Limb (tissue), 2 donors: ENCODE data around the gene HSDL1.

Experiments used
- DNase-seq, 2 donors: peaks; one replicate each; pipeline ENCODE4 v3.0.0-alpha.2; 2016; ENCODE audit errors: extremely low spot score in 2 of 2

The HSDL1 gene

DNA sequence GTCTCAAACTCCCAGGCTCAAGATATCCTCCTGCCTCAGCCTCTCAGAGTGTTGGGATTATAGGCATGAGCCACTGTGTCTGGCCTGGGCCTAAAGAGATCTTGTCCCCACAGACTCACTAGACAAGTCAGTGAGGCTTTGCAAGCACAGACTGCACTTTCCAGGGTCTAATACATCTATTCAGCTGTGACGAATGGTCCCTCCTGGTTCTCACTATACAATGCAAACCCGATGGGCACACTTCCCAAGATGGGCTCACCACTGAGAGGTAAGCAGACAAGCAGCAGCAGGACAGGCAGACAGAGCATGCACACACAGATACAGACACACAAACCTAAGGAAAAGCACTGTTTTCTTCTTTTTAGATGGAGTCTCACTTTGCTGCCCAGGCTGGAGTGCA is 37.1 kb downstream of the HSDL1 start:
- DNase-seq, result no peak

DNA sequence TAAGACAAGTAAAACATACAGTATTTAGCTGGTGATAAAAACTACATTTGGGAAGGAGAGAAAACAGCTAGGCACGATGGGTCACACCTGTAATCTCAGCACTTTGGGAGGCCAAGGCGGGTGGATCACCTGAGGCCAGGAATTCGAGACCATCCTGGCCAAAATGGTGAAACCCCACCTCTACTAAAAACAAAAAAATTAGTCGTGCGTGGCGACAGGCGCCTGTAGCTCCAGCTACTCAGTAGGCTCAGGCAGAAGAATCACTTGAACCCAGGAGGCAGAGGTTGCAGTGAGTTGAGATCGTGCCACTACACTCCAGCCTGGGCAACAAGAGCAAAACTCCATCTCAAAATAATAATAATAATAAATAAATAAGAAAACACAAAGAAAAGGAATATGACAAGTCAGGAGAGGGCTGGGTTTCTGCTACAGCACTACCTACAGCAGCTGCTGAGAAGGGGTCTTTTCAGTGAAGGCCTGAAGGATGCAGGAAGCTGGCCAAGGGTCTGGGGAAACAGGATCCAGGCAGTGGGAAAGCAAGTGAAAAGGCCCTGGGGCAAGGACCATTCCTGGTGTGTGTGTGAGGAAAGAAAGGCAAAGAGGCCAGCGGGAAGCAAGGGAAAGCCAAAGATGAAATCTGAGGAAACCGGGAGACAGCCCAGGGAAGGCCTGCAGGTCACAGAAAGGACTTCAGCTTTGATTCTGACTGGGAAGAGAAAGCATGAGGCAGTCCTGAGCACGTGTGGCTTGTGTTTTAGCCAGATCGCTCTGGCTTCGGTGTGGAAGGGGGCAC is 38.8 kb downstream of the HSDL1 start:
- DNase-seq, result no peak

DNA sequence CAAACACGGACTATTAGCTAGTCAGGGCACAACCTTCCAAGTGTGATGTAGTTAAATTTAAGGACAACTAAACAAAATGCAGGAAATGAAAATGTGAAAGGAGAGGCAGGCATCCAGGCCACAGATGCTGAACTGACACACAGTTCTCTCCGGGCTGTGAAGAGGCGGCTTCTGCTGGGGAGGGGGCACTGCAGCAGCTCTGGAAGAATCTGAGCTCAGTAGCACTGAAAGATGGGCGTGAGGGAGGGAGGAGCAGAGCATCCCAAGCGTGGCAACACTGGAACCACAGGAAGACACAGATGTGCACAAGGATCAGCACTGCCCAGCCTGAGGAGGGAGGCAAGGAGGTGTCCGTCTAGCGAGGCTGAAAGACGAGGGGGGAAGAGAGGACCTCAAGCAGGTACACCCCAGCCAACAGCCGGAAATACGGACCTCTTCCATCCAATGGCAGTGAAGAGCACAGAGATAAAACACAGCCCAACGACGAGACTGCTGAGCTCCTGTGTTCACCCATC is 39.6 kb downstream of the HSDL1 start:
- DNase-seq, result no peak

DNA sequence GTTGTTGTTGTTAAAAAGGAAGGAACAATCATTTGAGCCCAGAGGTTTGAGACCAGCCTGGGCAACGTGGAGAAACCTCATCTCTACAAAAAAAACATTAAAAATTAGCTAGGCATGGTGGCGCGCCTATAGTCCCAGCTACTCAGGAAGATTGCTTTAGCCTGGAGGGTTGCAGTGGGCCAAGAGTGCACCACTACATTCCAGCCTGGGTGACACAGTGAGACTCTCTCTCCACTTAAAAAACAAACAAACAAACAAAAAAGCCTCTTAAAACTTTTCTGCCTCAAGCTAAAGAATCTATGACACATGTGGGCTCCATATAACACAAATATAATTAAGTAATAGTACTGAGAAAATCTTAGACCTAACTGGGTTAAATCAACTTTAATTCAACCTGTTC is 40.7 kb downstream of the HSDL1 start:
- DNase-seq, result no peak

DNA sequence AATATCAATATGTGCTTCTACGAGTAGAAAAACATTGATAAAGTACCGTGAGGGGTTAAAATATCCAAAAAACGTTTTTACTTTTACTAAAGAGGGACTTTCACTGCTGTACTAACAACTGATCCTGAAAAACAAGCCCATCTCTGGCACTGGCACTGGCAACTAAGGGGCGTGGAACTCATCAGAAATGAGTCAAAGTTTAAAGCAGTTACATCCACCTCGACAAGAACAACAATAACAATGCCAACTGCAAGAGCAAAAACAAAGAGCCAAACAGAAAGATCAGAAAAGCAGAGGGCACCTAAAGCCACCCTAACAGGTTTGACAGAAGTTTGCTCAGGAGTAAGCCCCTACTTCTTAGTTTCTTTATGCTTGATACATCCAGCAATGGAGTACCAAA is 41.3 kb downstream of the HSDL1 start:
- no peak for DNase-seq

DNA sequence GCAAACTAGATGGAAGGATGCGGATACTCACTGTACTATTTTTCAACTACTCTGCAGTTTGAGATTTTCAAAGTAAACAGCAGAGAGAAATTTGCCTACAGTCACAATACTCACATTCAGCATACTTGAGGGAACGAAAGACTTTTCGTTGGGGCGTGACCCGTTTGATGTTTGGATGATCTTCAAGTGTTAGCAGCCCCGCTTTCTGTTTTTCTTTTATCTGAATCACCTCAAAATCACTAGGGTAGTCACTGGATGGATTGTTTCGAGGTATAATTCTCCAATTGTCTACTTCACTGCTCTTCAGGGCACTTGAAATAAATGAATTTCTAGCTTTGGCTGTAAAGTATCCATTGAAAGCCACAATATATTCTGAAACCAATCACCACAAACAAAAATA is 46.0 kb downstream of the HSDL1 start:
- DNase-seq, result no peak

DNA sequence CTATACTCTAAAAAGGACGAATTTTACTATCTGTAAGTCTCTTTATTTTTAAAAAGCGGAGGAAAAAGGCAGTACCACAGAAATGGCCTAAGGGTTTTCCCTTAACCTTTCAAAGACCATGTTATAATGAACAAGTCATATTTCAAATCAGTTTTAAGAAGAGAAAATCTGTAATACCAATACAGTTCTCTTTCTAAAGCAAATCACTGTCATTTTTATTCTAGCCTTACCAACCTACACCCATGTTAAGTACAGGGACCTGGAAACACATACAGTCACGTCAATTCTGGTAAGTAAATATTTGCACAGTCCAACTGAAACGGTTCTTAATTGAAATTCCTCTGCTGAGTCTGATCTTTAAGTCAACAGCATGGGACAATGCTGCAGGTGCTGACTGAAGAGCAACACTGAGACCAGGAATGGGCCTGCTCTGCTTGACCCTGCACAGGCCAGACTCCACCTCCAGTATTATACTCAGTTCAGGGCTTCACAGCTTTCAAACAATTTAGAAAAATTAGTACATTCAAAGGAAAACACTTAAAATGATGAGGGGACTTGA is 48.5 kb downstream of the HSDL1 start:
- DNase-seq, result no peak

DNA sequence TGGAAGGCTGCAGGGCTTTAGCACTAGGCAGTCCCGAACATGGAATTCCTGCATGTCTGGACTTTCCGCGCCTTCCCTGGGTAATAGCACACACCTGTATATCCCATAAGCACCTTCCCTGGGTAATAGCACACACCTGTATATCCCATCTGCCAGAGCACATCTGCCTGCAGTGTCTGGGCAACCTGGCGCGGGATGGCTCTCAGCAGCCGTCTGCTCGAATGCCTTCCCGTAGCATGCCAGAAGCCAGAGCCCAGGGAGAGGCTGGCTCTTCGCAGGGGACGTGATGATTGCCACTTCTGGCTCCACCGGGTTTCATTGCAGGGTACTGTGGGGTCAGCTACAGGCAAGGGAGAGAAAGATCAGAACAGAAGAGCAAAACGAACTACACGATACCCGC is 49.5 kb downstream of the HSDL1 start:
- no peak for DNase-seq

DNA sequence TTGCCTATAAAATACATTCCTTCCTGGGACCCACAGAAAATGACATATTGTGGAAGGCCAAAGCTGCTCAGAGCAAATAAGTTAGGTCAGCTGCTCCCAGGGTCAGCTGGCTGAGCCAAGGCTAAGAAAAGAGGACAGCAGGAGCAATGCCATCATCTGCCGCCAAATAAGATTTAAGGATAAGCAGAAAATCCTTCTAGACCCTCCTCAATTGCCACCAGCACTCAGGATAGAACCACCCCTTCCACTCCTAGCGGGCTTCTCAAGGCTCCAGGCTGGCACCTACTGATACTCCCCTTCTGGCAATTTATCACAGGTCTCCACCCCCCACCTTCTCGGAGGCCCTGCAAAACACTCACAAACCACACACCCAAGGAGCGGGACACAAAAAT is 51.1 kb downstream of the HSDL1 start:
- no peak for DNase-seq

DNA sequence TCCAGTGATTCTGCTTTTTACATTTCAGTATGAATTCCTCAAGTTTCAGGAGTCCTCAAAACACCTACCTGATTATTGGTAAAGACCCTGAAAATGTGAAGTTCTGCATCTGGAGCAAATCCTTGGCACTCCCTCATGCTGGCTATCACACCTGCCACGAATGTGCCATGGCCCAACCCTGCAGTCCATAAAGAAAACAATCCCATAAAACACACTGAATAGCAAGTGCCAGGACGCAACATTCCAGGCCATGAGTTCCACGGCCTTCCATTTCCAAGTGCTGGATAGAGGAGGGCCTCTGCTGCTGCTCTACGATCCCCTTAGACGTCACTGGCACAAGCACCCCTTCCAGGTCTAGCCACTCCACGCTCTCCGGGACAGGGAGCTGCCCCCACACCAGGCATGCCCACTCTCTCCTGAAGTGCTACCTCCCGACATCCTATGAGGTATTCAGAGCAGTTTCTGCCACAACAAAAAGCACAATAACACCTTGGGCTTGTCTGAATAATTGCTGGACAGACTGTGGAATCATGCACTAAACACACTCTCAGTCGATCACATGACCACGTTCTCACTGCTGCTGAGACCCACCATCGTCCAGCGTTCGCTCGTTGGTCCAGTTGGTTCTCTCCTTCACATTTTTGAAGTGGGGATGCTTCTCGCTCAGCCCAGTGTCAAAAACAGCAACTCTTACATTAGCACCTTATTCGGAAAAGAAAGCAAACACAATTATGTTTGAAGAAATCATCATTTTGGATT is 51.7 kb downstream of the HSDL1 start:
- no peak for DNase-seq

DNA sequence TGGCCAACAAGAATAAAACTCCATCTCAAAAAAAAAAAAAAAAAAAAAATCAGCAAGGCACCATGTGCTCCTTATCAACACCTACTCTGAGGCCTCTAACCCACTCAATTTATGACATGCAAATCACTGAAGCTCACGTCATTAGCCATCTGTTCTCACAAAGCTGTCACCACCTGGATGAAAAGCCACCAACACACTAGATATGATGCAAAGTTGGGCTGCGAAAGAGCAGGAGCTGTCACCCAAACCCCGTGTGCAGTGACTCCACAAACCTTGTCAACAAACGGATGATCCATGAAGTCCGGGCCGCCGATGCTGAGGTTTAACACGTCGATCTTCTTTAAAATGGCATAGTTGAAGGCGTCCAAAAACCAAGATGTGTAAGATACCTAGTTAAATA is 53.5 kb downstream of the HSDL1 start:
- DNase-seq, result no peak

DNA sequence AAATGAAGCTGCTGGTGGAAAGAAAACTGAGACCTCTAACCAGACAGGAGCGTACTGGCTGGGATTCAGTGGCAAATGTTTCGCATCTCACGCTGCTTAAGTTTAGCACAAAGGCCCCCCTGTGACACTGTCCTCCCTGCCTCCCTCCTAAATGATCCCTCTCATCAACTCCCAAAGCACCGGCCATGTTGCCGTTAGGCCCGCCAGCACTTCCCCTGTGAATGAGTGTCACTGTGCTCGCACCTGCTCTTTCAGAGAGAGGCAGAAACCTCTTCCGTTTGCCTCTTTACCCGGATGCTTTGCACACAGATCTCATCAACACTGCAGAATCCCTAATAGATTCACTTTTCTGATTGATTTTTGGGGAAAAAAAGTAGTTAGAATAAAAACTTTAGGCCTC is 54.8 kb downstream of the HSDL1 start:
- no peak for DNase-seq

DNA sequence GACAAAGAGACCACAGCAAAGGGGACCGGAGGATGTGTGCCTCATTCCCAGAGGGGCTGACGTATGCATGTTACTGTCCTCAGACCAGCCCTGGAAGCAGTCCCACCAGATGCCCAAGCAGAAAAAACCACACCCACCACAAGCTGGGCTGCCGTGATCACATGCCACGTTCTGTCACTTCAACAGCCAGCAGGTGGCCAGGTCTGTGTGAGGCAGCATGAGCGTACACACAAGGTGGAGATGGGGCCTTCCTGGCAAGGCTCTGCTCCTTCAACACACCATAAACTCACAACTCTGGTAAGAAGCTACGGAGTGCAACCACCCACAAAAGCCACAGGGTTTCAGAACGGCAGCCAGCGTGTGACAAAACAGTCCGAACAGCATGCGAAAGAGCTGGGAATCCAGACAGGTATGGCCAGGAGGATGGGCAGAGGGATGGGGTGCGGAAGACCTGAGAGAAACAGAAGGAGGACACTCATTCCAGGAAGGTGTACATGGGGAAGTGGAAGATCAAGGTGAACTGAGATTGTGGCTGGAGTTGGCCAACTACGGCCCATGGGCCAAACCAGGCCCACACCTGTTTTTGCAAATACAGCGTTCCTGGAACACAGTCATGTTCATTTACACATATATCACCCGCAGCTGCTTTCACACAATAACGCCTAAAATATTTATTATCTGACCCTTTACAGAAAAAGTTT is 56.1 kb downstream of the HSDL1 start:
- DNase-seq, result no peak

DNA sequence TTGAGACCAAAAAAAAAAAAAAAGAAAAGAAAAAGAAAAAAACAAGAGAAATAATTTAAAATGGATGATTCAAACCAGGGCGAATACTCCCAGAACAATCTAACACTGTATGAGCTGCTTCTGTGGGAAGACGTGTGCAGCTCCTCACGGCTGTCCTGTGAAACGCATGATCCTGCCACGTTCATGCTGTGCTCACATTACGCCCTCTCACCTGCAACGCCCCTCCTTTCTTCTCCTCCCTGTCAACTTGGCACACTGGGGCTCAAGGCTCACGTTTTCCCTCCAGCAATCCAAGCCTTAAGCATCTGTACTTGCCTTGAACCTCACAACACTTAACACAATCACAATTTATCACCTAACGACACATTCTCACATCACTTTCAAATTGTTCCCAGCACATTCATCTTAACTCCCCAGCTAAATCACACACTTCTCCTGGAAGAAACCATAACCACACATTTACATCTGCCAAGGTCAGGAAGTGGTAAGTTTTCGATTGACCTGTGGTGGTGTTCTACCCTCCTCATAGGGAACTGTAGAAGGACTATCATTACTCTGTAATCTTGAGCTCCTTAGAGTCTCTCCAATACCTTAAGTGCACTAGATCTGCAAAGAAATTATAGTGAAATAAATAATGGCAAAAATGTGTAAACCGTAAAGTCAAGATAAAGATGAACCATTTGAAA is 57.4 kb downstream of the HSDL1 start:
- DNase-seq, result no peak

DNA sequence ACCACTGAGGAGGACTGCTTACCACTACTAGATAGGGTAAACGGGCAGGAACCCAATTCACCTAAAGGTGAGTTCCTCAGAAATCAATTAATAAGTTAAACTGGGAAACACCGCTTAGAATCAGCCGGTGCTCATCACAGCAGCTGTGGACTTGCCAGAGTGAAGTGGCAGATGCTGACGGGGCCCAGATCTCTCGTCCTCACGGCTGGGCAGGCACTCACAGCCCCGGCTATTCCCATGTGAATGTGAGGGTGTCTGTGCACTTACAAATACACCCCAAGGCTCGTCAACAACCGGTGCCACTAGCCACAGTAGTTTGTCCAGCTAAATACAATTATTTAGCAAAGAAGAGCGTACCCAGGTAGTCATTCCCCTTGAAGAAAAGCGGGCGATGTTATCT is 58.0 kb downstream of the HSDL1 start:
- DNase-seq, result no peak

DNA sequence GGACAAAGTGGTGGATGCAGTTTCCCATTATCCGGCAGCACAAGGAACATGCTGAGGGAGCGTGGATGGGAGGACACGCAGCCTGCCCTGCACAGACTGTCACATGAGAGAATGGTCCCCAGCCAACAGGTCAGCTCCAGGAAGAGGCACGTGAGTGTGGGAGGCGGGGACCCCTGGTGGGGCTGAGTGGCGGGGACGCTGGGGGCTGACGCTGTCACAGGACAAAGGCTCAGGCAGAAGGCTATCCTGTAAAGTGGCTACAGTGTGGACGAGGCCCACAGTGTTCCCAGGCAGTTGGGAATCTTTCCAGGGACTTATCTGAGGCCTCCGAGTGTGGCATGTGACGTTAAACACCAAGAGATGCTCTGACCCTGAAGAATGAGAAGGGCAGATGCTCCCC is 58.6 kb downstream of the HSDL1 start:
- no peak for DNase-seq

DNA sequence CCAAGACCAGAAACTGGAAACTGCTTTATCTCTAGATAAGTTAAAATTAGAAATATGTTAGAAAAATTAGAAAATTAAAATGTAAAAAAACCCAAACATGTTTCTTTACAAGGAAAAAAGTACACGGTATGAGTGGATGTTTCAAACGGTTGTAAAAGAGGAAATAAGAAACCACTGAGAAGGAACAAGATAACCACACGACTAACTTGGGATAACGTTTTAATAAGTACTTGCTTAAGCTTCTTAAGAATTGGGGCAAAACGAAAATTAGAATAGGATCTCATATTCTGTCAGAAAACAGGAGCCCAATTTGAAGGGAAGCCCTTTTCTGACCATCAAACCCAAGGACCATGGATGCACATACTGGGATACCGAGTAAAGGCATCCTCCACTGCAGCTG is 59.2 kb downstream of the HSDL1 start:
- DNase-seq, result no peak

DNA sequence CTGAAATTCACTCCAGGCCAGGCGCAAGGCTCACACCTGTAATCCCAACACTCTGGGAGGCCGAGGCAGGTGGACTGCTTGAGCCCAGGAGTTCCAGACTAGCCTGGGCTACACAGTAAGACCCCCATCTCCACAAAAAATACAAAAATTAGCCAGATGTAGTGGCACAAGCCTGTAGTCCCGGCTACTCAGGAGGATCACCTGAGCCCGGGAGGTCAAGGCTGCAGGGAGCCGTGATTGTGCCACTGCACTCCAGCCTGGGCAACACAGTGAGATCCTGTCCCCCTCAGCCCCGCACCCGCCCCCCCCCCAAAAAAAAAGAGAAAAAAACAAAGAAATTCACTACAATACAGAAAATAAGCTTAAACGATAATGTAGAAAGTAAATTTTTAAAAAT is 59.7 kb downstream of the HSDL1 start:
- DNase-seq, result no peak

DNA sequence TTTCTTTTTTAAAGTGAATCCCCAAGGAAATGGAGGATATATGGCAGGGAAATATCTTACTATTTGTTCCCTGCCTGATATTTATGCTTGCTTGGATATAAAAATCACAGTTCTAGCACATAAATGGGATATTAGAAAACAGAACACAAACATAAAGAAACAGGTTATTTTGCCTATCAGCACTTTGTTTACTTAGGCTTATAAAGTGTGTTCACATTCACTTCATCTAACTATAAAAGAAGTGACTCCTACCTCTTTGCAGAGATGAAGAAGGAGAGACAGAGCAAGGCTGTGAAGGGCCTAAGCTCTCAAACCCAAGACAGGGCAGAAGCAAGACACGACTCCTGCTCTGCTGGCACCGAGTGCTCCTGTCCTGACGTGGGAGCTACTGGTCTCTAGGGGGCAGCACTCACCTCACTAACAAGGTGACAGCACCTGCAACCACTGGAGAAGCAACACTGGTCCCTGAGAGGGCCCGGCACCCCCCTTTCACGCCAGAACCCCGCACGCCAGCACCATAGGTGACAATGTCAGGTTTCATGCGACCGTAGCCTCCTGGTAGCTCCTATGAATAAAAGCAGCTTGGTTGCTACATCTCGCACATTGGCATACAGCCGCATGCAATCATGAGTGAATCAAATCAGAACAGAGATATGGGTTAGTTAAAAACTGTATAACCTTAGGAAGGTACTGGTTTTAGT is 60.3 kb downstream of the HSDL1 start:
- DNase-seq, result peak; percentile 13 to 59

DNA sequence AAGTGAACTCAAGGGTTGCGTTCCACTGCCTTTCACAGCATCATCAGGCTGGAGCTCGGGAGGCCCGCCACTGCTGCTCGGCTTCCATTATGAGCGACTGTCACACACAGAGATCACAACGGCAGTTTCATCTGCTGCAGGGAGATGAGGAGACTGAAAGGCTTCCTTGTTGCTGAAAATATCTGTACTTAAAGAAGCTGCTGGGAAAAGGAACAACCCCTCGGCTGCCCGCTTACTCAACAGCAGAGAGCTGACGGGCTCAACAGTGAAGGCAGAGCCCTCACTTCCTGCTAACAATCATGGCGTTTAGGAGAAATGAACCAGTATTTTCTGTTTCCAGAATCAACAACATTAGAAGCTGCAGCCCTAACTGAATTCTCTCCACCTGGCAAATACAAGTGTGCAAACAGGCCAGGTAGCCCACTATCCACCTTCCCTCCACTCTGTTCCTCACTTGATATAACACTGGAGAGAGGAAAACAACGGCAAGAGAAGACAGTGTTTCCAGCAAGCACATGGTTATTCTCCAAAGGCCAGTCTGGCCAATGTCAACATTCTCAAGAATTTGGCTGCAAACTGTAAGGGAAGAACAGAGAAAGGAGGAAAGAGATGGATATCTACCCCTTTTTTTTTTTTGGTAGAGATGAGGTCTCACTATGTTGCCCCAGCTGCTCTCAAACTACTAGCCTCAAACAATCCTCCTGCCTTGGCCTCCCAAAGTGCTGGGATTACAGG is 62.0 kb downstream of the HSDL1 start:
- no peak for DNase-seq
